CD4-positive, alpha-beta T cell treated with Interleukin-21 for 1 hour (primary cell): Measurements from ENCODE around the gene JAM3.
"Not testable (repeated sequence)": the region's sequence is repeated elsewhere in the genome, so short reads cannot be mapped to it uniquely, and the experiment has no call there.

Source experiments
- DNase-seq: peaks from one replicate; pipeline ENCODE4 v3.0.0-alpha.2; 2020

Gene JAM3

GRCh38 chr11:134063124-134063495 is 5.8 kb upstream of the JAM3 start:
- no peak for DNase-seq

- no peak for DNase-seq
Measured at GRCh38 chr11:134063991-134064747, 4.7 kb upstream of the JAM3 start.

- no peak for DNase-seq
Measured at GRCh38 chr11:134065381-134065780, 3.5 kb upstream of the JAM3 start.

GRCh38 chr11:134066943-134067885 is 1.7 kb upstream of the JAM3 start:
- no peak for DNase-seq

GRCh38 chr11:134069426-134070341 is 812 bp downstream of the JAM3 start:
- no peak for DNase-seq

GRCh38 chr11:134070342-134070845 is 1.5 kb downstream of the JAM3 start:
- DNase-seq = no peak

GRCh38 chr11:134071306-134071705 is 2.4 kb downstream of the JAM3 start:
- DNase-seq = no peak

GRCh38 chr11:134071766-134072402 is 3.0 kb downstream of the JAM3 start:
- no peak for DNase-seq

GRCh38 chr11:134072844-134073243 is 4.0 kb downstream of the JAM3 start:
- DNase-seq = no peak

- no peak for DNase-seq
Measured at GRCh38 chr11:134074346-134074745, 5.5 kb downstream of the JAM3 start.

- DNase-seq = no peak
Measured at GRCh38 chr11:134074766-134075165, 5.9 kb downstream of the JAM3 start.

GRCh38 chr11:134079317-134079716 is 10.4 kb downstream of the JAM3 start:
- DNase-seq = no peak

- DNase-seq = not testable (repeated sequence)
Measured at GRCh38 chr11:134081258-134081657, 12.4 kb downstream of the JAM3 start.

GRCh38 chr11:134082990-134083389 is 14.1 kb downstream of the JAM3 start:
- no peak for DNase-seq

GRCh38 chr11:134086376-134086775 is 17.5 kb downstream of the JAM3 start:
- DNase-seq = no peak

GRCh38 chr11:134092006-134092405 is 23.1 kb downstream of the JAM3 start:
- not testable (repeated sequence) for DNase-seq

GRCh38 chr11:134097166-134097565 is 28.3 kb downstream of the JAM3 start:
- no peak for DNase-seq

GRCh38 chr11:134098566-134099184 is 29.8 kb downstream of the JAM3 start:
- DNase-seq = peak; percentile 17

GRCh38 chr11:134100171-134100570 is 31.3 kb downstream of the JAM3 start:
- no peak for DNase-seq

GRCh38 chr11:134101282-134101681 is 32.4 kb downstream of the JAM3 start:
- DNase-seq = no peak

- DNase-seq = no peak
Measured at GRCh38 chr11:134110252-134110815, 41.5 kb downstream of the JAM3 start.
